Measurements from ENCODE around the gene GOLGA3. TPM values are rescaled to one million over a fixed set of nuclear protein-coding genes. Genes with fewer than 3 reads are reported as not detected.
"Not testable (repeated sequence)": the region's sequence is repeated elsewhere in the genome, so short reads cannot be mapped to it uniquely, and the experiment has no call there.

GOLGA3 gene
- total RNA-seq, 2 donors from 2014 or later: 32.2 to 49.8 TPM

- Histone ChIP-seq H3K27me3 (no peaks in the 10 kb centered on the region), H3K27ac (no peak overlapping the region), H3K36me3 (peaks cover 43% of the 10 kb centered on the region), H3K9me3 (no peaks in the 10 kb centered on the region), H3K4me3 (no peak overlapping the region), H3K4me1 (no peaks in the 10 kb centered on the region)
- no peak for DNase-seq (ENCODE audit: low spot score)
- TF ChIP-seq, protein P1, sequence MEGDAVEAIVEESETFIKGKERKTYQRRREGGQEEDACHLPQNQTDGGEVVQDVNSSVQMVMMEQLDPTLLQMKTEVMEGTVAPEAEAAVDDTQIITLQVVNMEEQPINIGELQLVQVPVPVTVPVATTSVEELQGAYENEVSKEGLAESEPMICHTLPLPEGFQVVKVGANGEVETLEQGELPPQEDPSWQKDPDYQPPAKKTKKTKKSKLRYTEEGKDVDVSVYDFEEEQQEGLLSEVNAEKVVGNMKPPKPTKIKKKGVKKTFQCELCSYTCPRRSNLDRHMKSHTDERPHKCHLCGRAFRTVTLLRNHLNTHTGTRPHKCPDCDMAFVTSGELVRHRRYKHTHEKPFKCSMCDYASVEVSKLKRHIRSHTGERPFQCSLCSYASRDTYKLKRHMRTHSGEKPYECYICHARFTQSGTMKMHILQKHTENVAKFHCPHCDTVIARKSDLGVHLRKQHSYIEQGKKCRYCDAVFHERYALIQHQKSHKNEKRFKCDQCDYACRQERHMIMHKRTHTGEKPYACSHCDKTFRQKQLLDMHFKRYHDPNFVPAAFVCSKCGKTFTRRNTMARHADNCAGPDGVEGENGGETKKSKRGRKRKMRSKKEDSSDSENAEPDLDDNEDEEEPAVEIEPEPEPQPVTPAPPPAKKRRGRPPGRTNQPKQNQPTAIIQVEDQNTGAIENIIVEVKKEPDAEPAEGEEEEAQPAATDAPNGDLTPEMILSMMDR (IDR thresholded peaks at IDR 0.05): no peak
Observed at GRCh38 chr12:132839558-132840235, 11.0 kb upstream of the GOLGA3 start.

DNA sequence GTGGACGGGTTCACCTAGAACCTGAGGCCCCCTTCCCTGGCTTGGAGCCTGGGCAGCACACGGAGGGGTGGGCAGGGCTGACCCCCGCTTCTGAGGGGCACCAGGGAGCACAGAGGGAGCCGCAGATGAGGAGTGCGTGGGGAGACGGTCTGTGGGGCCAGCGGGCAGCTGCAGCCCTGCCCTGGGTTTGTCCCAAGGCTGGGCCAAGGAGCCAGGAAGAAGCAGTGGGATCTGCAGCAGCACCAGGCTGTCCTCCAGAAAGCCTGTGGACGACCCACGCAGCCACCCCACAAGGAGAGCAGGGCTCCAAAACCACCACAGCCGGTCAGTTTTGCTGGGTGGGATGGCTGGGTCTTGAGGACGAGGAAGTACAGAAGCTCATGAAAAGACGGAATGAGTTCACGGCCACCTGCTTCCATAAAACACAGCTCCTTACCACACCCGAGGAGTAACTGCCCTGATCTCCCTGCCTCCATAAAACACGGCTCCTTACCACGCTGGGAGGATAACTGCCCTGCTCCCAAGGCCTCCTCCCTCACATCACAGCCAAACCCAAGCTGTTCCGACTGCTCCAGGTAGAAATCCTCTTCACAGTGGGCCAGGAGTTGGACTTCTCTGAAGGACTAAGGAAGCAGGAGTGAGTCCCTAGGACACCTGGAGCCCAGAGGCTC is 9.9 kb upstream of the GOLGA3 start:
- DNase-seq (ENCODE audit: low spot score): no peak
- Histone ChIP-seq H3K36me3 (peaks cover 43% of the 10 kb centered on the region), H3K27me3 (no peaks in the 10 kb centered on the region), H3K27ac (peak overlapping the region; percentile 24 to 66), H3K9me3 (no peaks in the 10 kb centered on the region), H3K4me3 (no peak overlapping the region), H3K4me1 (no peaks in the 10 kb centered on the region)
- TF ChIP-seq, protein P1 (IDR thresholded peaks at IDR 0.05): no peak

GRCh38 chr12:132837693-132838409 is 9.2 kb upstream of the GOLGA3 start:
- Histone ChIP-seq H3K27ac (peak overlapping the region; percentile 24 to 66), H3K36me3 (peaks cover 36% of the 10 kb centered on the region), H3K27me3 (no peaks in the 10 kb centered on the region), H3K4me1 (no peaks in the 10 kb centered on the region), H3K9me3 (no peaks in the 10 kb centered on the region), H3K4me3 (no peak overlapping the region)
- TF ChIP-seq, protein P1 (IDR thresholded peaks at IDR 0.05): no peak
- DNase-seq (ENCODE audit: low spot score): peak; percentile 70

- Histone ChIP-seq H3K4me3 (no peak overlapping the region), H3K36me3 (peaks cover 26% of the 10 kb centered on the region), H3K27ac (no peak overlapping the region), H3K4me1 (no peaks in the 10 kb centered on the region), H3K27me3 (no peaks in the 10 kb centered on the region), H3K9me3 (no peaks in the 10 kb centered on the region)
- no peak for DNase-seq (ENCODE audit: low spot score)
- TF ChIP-seq, protein P1 (IDR thresholded peaks at IDR 0.05): no peak
Observed at GRCh38 chr12:132836795-132837331, 8.2 kb upstream of the GOLGA3 start.

DNA sequence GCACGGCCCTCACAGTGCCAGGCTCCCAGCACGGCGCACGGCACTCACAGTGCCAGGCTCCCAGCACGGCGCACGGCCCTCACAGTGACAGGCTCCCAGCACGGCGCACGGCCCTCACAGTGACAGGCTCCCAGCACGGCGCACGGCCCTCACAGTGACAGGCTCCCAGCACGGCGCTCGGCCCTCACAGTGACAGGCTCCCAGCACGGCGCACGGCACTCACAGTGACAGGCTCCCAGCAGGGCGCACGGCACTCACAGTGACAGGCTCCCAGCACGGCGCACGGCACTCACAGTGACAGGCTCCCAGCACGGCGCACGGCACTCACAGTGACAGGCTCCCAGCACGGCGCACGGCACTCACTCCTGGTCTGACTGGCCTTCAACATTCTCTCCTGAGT is 7.6 kb upstream of the GOLGA3 start:
- not testable (repeated sequence) for H3K4me3 ChIP-seq; H3K27me3 ChIP-seq; H3K9me3 ChIP-seq; H3K4me1 ChIP-seq; H3K27ac ChIP-seq; DNase-seq (ENCODE audit: low spot score)
- peaks cover 20% of the 10 kb centered on the region for H3K36me3 ChIP-seq
